Stimulated activated CD4-positive, alpha-beta T cell treated with anti-CD3 and anti-CD28 coated beads, Interleukin-1b, Interleukin-23, amount 100 ng/mL, for 4 hours (primary cell): ENCODE measurements around the gene ARHGAP5.
"Not testable (repeated sequence)": the region's sequence is repeated elsewhere in the genome, so short reads cannot be mapped to it uniquely, and the experiment has no call there.

Experiments
- DNase-seq, 2 donors: peaks; one replicate each; pipeline ENCODE4 v3.0.0-alpha.2; 2020; ENCODE audit warnings: low read depth in 2 of 2

The ARHGAP5 gene

DNA sequence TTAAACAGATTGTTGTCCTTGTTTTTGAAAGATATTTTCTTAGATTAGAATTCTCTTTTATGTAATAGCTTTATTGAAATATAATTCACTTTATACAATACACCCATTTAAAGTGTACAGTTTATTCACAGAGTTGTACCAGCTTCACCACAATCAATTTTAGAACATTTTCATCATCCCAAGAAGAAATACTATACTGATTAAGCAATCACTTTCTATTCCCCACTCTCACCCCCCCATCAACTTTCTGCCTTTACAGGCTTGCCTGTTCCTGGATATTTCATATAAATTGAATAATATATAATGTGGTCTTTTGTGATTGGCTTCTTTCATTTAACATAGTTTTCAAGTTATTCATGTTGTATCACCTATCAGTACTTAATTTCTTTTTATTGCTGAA lies 44.4 kb downstream of the ARHGAP5 start:
- DNase-seq = no peak

DNA sequence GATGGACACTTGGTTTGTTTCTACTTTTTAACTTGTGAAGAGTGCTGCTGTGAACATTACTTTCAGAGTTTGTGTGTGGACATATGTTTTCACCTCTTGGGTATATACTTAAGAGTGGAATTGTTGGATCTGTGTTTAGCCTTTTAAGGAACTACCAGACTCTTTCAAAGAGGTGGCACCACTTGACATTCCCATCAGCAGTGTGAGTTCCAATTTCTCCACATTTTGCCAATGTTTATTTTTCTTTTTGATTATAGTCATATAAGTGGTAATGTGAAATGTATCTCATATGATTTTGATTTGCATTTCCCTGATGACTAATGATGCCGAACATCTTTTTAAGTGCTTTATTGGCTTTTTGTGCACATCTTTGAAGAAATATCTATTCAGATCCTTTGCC lies 44.8 kb downstream of the ARHGAP5 start:
- DNase-seq = no peak

DNA sequence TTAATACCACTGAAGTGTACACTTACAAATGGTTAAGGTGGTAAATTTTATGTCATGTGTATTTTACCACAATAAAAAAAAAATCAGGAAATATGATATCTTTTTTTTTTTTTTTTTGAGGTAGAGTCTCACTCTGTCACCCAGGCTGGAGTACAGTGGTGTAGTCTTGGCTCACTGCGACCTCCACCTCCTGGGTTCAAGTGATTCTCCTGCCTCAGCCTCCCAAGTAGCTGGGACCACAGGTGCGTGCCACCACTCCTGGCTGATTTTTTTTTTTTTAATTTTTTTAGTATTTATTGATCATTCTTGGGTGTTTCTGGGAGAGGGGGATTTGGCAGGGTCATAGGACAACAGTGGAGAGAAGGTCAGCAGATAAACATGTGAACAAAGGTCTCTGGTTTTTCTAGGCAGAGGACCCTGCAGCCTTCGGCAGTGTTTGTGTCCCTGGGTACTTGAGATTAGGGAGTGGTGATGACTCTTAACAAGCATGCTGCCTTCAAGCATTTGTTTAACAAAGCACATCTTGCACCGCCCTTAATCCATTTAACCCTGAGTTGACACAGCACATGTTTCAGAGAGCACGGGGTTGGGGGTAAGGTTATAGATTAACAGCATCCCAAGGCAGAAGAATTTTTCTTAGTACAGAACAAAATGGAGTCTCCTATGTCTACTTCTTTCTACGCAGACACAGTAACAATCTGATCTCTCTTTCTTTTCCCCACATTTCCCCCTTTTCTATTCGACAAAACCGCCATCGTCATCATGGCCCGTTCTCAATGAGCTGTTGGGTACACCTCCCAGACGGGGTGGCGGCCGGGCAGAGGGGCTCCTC lies 50.0 kb downstream of the ARHGAP5 start:
- not testable (repeated sequence) for DNase-seq

DNA sequence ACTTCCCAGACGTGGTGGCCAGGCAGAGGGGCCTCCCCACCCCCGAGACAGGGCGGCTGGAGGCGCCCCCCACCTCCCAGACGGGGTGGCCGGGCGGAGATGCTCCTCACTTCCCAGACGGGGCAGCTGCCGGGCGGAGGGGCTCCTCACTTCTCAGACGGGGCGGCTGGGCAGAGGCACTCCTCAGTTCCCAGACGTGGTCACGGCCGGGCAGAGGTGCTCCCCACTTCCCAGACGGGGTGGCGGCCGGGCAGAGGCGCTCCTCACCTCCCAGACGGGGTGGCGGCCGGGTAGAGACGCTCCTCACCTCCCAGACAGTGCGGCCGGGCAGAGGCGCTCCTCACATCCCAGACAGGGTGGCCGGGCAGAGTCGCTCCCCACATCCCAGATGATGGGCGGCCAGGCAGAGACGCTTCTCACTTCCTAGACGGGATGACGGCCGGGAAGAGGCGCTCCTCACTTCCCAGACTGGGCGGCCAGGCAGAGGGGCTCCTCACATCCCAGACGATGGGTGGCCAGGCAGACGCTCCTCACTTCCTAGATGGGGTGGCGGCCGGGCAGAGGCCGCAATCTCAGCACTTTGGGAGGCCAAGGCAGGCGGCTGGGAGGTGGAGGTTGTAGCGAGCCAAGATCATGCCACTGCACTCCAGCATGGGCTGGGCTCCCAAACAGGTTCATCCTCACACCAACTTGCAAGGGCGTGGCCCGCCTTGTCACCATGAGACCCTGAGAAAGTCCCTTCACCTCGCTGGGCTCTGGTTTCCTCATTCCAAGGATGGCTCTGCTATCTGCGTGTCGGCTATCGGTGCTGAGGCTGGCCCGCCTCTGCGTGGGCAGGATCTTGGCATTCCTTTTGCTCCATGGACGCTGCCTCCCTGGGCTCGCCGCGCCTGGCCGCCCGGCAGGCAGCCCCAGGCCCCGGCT lies 50.9 kb downstream of the ARHGAP5 start:
- not testable (repeated sequence) for DNase-seq

DNA sequence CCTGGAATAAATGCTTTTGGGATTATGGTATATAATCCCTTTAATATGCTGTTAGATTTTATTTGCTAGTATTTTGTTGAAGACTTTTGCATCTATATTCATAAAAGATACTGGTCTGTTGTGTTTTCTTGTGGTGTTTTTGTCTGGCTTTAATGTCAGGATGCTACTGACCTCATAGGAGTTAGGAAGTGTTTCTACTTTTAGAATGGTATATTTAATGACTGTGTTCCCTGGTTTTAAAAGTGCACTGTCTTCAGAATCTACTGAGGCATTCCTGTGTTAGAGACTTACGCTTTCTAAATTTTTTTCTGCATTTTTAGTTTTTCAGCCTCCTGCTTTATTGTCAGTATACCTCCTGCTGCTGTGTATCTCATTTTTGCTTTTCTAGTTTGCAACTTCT lies 51.6 kb downstream of the ARHGAP5 start:
- no peak for DNase-seq

DNA sequence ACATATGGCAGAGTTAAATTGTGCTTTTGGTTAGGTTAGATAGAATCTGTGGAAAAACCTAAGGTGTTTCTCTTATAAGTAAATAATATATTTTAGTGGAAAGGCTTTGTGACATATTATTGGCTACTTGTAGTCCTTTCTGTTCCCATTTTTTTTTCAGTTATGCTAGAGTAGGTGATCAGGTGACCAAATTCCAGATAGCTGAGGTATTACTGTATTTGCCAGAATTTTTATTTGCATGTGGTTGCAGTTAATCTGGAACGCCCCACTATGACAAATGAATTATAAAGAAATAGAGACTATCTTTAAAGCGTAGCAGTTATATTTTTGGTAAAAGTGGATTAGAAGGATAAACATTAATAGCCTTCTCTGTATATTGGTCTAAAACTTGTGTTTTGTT lies 52.0 kb downstream of the ARHGAP5 start:
- no peak for DNase-seq

DNA sequence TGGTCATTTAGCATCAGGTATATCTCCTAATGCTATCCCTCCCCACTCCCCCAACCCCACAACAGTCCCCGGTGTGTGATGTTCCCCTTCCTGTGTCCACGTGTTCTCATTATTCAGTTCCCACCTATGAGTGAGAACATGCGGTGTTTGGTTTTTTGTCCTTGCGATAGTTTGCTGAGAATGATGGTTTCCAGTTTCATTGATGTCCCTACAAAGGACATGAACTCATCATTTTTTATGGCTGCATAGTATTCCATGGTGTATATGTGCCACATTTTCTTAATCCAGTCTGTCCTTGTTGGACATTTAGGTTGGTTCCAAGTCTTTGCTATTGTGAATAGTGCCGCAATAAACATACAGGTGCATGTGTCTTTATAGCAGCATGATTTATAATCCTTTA lies 54.6 kb downstream of the ARHGAP5 start:
- DNase-seq = not testable (repeated sequence)

DNA sequence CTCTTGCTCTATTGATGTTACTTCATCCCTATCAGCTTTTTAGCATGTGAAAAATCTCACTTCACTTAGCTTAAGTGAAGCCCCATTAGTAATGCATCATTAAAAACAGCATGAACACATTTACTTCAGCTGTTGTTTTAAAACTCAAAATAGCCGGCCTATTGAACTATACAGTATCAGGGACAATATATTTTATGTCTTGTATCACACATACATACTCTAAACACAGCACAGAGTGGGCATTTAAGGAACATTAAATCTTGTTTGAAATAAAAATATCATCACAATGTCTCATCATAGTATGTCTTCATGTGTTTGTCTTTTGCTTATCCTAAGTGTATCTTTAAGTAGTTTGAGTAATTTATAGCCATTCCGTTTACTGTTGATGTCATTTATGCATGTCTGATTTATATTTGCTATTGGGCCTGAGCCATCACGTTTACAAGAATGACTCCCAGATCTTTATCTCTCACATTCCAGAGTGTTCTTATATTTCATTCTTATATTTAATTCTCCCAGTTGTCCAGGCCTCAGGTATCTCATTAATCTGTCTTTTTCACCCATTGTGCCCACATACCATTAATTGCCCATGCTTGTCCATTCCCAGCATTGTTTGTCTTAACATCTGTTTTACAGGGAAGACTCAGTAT lies 57.5 kb downstream of the ARHGAP5 start:
- DNase-seq = no peak

DNA sequence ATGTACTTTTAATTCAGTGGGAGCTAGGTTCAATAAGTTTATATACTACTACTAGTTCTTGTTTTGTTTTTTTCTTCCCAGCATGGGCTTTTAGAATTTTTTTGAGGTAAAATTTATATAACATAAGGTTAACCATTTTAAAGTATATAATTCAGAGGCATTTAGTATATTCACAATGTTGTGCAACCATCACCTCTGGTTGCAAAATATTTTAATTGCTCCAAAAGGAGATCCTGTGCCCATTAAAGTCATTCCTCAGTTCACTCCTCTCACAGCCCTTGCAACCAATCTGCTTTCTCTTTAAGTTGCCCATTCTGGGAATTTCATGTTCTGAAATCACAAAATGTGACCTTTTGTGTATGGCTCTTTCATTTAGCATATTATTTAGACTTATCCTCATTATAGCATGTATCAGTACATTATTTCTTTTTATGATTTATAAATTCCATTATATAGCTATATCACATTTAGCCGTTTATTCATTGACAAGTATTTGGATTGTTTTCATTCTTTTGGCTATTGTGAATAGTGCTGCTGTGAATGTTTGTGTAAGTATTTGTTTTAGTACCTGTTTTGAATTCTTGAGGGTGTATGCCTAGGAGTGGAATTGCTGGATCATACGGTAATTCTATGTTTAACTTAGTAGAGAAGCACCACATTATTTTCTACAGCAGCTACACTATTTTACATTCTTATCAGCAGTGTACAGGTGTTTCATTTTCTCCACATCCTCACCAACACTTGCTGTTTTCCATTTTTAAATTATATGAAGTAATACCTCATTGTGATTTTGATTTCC lies 59.1 kb downstream of the ARHGAP5 start:
- no peak for DNase-seq

DNA sequence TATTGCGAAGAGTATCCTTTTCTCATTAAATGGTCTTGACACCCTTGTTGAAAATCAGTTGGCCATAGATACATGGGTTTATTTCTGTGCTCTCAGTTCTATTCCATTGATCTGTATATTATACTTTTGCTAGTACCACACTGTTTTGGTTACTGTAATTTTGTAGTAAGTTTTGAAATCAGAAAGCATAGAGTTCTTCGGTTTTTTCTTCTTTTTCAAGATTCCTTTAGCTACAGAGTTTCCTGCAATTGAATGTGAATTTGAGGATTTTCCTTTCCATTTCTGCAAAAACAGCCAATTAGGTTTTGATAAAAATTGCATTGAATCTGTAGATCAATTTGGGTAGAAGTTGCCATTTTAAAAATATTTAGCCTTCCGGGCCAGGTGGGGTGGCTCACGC lies 60.2 kb downstream of the ARHGAP5 start:
- no peak for DNase-seq

DNA sequence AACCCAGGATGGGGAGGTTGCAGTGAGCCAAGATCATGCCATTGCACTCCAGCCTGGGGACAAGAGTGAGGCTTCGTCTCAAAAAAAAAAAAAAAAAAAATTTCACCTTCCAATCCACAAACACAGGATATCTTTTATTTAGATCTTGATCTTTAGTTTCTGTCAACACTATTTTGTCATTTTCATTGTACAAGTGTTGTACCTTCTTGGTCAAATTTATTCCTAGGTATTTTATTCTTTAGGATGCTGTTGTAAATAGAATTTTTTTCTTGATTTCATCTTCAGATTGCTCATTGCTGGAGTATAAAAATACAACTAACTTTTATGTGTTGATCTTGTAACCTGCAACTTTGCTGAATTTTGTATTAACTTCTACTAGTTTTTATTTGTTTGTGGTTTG lies 60.8 kb downstream of the ARHGAP5 start:
- no peak for DNase-seq

DNA sequence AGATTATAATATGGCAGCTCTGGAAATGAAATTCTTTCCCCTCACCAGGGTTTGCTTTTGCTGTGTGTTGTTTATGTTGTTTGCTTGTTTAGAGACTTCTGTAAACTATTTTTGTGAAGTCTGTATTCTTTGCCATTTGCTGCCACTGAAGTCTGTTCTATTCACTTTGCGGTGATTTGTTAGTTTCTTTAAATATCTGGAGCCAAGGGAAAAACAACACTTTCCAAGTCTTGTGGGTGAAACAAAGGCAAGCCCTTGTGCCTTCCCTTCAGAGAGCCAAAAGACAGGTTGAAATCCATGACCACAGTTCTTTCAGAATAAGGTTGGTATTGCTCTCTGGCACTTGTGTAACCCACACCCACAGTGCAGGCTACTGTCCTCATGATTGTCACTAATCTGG lies 65.2 kb downstream of the ARHGAP5 start:
- DNase-seq = no peak

DNA sequence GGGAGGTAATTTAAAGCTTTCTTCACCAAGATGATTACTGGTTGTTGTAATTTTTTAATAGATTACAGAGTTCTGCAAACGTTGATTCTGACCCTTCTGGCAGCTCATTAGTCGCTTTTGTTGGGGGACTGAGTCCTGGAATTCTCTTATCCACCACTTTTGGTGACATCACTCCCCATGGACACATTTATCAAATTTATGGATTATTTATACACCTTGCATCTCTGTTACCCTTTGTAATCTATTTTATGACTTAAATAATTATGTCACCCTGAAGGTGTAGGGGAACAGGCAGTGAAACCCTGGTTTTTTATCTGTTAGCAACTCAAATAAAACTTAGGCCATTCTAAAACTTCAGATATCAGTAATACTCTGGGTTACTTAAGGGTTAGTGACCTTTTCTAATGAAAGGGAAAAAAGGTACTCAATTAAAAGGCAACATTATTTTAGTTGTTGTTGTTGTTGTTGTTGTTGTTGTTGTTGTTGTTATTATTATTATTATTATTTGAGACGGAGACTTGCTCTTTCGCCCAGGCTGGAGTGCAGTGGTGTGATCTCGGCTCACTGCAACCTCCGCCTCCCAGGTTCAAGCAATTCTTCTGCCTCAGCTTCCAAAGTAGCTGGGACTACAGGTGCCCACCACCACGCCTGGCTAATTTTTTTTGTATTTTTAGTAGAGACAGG lies 65.8 kb downstream of the ARHGAP5 start:
- no peak for DNase-seq

DNA sequence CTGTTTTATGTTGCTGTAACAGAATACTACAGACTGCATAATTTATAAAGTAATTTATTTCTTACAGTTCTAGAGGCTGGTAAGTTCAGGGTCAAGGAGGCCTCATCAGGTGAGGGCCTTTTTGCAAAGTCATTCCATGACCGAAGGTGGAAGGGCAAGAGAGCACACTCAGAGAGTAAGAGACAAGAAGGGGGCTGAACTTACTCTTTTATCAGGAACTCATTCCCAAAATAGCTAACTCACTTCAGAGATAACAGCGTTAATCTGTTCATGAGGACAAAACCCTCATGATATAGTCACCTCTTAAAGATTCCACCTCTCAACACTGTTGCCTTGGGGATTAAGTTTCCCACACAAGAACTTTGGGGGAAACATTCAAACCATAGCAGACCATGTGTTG lies 73.3 kb downstream of the ARHGAP5 start:
- no peak for DNase-seq

DNA sequence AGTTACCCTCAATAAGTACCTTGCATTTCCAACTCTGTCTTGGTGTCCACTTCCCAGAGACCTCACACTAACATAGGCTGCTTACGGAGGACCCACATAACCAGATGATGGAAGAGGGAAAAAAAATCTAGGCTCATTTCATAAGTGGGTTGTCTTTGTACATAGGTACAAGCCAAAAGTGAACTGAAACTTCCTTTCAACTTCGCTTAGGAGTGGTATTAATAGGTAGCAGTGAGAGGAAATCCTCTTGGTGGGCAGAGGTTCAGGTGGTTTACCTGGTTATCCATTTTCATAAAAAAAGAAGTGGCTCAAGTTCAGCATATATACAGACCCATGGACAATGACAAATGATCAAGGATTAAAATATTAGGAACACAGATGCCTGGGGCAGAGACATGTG lies 88.9 kb downstream of the ARHGAP5 start:
- no peak for DNase-seq

DNA sequence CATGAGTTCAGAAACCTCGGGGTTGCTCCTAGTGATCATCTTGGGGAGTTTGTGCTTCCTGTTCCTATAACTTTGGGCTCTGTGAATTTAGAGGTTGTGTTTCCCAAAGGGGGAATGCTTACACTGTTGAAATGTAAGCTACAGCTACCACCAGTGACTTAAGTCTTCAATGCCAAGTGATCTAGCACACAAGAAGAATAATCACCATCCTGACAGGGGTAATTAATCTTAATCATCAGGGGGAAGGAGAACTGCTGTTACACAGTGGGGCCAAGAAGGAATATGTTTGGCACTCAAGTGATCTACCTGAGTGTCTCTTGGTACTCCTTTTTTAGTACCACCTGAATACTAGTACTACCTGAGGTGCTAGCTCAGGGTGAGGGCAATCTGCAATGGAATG lies 89.8 kb downstream of the ARHGAP5 start:
- DNase-seq = no peak

DNA sequence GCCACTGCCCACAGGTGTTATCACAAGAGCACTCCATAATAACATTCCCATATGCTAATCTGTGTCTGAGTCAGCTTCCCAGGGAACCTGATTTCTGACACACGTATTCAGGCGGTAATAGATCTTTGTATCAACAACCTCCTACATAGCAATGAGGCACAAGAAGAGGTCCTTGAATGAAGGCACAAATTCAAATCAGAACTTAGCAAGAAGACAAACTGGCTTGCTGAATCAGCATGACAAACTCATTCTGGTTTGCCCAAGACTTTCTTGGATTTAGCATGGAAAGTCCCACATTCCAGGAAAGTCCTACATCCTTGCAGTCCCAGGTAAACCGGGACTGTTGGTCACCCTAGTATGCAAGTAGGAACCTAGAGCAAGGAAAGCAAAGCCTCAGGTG lies 90.8 kb downstream of the ARHGAP5 start:
- no peak for DNase-seq

DNA sequence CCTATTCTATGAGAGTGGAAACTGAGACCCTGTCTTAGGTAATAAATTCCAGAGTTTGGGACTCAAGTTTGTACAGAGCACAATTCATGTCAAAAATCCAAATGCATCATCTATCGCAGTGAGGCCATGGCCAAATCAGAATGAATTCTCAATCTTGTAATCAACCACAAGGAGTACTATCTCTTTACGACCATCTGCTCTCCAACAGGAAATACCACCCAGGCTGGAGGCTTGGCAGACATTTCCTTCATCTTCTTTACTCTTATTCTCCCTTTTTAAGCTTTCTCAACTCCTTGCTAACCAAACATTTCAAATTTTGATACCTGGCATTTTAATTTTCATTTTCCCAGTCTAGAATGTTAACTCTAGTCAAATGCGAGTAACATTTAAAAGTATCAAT lies 92.1 kb downstream of the ARHGAP5 start:
- DNase-seq = no peak

DNA sequence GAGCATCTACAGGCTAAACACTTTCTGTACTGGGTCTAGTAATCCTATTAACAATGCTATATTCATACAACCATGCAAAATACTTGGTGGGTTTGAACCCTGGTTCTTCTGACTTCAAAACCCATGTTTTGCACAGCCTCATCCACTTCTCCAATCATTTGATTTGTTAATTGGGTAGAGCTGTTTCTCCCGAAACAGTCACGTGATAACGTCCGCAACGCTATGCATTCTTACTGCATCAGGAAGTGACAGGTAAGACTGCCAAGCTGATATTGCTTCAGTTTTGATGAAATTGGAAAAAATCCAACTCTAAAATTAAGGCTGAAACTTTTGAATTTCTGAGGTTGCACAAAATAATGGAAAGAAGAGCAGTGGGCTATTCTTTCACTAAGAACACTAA lies 94.4 kb downstream of the ARHGAP5 start:
- no peak for DNase-seq

DNA sequence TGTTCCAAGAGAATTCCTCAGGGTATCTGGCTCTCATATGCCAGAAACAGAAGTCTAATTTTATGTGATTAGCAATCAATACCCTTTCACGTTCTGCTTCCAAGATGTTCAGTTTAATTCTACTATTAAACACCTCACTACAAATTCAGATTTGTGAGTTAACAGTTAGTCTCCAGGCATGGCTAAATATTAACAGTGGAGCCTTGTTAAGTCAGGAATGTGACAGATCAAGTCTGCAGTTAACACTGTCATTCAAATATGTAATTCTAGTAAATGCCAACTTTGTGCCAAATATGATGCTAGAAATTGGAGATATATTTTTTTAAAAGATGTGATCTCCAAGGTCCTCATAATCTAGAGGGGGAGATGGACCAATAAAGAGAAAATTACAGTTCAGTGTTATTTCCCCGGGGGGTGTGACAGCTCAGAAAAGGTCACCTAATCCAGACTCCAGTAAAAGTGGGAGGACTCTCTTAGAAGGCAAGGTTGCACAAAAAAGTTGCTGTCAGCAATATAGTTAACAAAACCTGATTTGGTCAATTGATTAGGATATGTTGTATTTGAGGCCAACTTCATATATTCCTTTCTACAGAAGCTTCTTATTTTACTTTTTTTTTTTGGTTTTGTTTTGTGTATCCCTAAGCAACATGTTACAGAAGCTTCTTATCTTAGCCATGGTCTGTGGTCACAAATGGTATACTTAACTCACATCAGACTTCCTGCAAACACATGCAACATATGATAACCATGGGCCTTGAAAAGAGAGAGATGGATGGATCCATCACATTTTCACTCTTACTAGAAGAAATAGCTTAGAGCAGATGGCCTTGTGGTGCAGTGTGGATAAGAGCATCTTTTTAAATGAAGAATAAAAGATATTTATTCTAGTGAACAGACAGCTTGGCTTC lies 106.3 kb downstream of the ARHGAP5 start:
- DNase-seq = no peak
